ENCODE results near the gene CYP2C18.

DNA sequence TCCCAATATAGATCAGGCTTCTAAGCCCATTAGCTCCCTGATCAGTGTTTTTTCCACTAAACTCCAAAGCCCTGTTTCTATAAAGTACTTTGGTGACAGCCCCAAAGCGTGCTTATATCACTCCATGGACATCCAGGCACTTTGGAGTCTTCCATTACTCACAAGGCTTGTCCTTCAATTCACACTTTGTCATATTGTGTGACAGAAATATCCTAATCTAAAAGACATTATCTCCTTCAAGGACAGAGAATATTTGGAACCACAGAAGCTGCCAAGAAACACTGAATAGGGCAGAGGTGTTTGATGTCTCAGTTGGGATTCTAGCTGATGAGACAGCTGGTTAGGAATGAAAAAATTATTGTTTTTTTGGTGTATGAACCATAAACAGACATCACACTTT, 97.3 kb downstream of the CYP2C18 start:
- TF ChIP-seq CTCF (IDR thresholded peaks at IDR 0.05) (no peak), POLR2A (IDR thresholded peaks at IDR 0.05) (no peak)

Data from Peyer's patch (tissue), 4 donors.